Measurements from ENCODE around the gene INSRR. TPM values are rescaled to one million over a fixed set of nuclear protein-coding genes. Genes with fewer than 3 reads are reported as not detected.
A peak's percentile ranks its signal among the peaks of the same experiment; 100 is the strongest.

Gene INSRR
- total and polyA plus RNA-seq, 10 donors, result under 0.01 to 0.09 (median 0.09) TPM; not detected in 6

GRCh38 chr1:156894711-156895454, 36.0 kb upstream of the INSRR start:
- no peak for TF ChIP-seq CTCF (IDR thresholded peaks at IDR 0.05 in 8 of 11, conservative IDR thresholded peaks at IDR 0.05 in 3 of 11)
- TF ChIP-seq POLR2AphosphoS5 (IDR thresholded peaks at IDR 0.05), result peak; percentile 30 to 74 (median 64)
- H3K36me3 ChIP-seq, result no peaks in the 10 kb centered on the region
- no peaks in the 10 kb centered on the region for H3K9me3 ChIP-seq
- intact Hi-C loops (cut with DNase I; ENCODE audit: low total_unique reads), result no loop called here
- peak overlapping the region; percentile 31 to 90 (median 83) for H3K27ac ChIP-seq
- 30 to 53% (median 44%) methylated on average over 7 to 12 of the region's 12 CpGs for WGBS, 5 donors
- DNase-seq, result no peak
- peak overlapping the region in 7 of 8 donors; percentile 37 to 73 (median 41) for H3K4me3 ChIP-seq
- H3K4me1 ChIP-seq, result peaks cover 13 to 91% (median 62%) of the 10 kb centered on the region in 6 donors
- H3K27me3 ChIP-seq (replicated peaks in 1 of 7), result peaks cover 0 to 79% (median 14%) of the 10 kb centered on the region in 7 donors

- 17 to 29% (median 23%) methylated on average over 5 of the region's 5 CpGs for WGBS, 5 donors
- intact Hi-C loops (cut with DNase I; ENCODE audit: low total_unique reads), result no loop called here
- peak overlapping the region; percentile 24 to 73 (median 40) for H3K4me3 ChIP-seq
- DNase-seq, result peak; percentile 48
- no peak for TF ChIP-seq POLR2AphosphoS5 (IDR thresholded peaks at IDR 0.05)
- no peak for TF ChIP-seq CTCF (IDR thresholded peaks at IDR 0.05 in 8 of 11, conservative IDR thresholded peaks at IDR 0.05 in 3 of 11)
- TF ChIP-seq POLR2A (IDR thresholded peaks at IDR 0.05), result no peak
- H3K27me3 ChIP-seq (replicated peaks in 1 of 7), result peaks cover 0 to 76% (median 14%) of the 10 kb centered on the region in 7 donors
- H3K36me3 ChIP-seq, result no peaks in the 10 kb centered on the region
- H3K4me1 ChIP-seq, result peaks cover 13 to 84% (median 55%) of the 10 kb centered on the region in 6 donors
- H3K9me3 ChIP-seq, result no peaks in the 10 kb centered on the region
- peak overlapping the region; percentile 58 to 90 (median 83) for H3K27ac ChIP-seq
These were observed 35.1 kb upstream of the INSRR start for GRCh38 chr1:156894001-156894400.

- H3K27me3 ChIP-seq (replicated peaks in 1 of 7), result peaks cover 0 to 78% (median 14%) of the 10 kb centered on the region in 7 donors
- no peak for TF ChIP-seq POLR2A (IDR thresholded peaks at IDR 0.05)
- peak in 1 of 11 experiments; percentile 14 for TF ChIP-seq CTCF (IDR thresholded peaks at IDR 0.05 in 8 of 11, conservative IDR thresholded peaks at IDR 0.05 in 3 of 11)
- peak; percentile 8 to 80 (median 70) for TF ChIP-seq POLR2AphosphoS5 (IDR thresholded peaks at IDR 0.05)
- H3K36me3 ChIP-seq, result no peaks in the 10 kb centered on the region
- peaks cover 10 to 77% (median 48%) of the 10 kb centered on the region in 6 donors for H3K4me1 ChIP-seq
- 6 to 15% (median 12%) methylated on average over 42 to 60 of the region's 60 CpGs for WGBS, 5 donors
- no peak for DNase-seq
- peak within 1 kb of the TSS; percentile 58 to 90 (median 83) for H3K27ac ChIP-seq
- intact Hi-C loops (cut with DNase I; ENCODE audit: low total_unique reads), result no loop called here
- H3K9me3 ChIP-seq, result no peaks in the 10 kb centered on the region
- H3K4me3 ChIP-seq, result peak within 1 kb of the TSS; percentile 24 to 73 (median 40)
These were observed 34.4 kb upstream of the INSRR start, which contains the start of gene PEAR1 for GRCh38 chr1:156893048-156893953. Gene PEAR1, plus strand, starts transcription at chr1:156893718. Its CDS starts 10,209 bp downstream, at chr1:156903927.
